Stimulated activated naive B cell treated with anti-CD40 and anti-IgM and Interleukin-4, amounts not matched to agents 10 μg/mL and 1 μg/mL and 100 μg/mL, for 72 hours (primary cell): Measurements from ENCODE around the gene DDX42.

Experiments
- ATAC-seq, 2 donors: fragments of 150-1000 bp; cut with Tn5 transposase; replicated peaks; 2 replicates each; pipeline ENCODE4 v1.10.0; 2021; ENCODE audit warnings: moderate library complexity in 1 of 2
- DNase-seq: peaks from one replicate; pipeline ENCODE4 v3.0.0; 2021
- H3K27ac Mint-ChIP-seq: one replicate; pipeline ENCODE4 v1.8.0; 2022; ENCODE audit warnings: mild to moderate bottlenecking, mixed read lengths
- H3K27me3 Mint-ChIP-seq, 2 donors: one replicate each; pipeline ENCODE4 v1.8.0; 2022; ENCODE audit warnings: mixed read lengths in 2 of 2
- H3K36me3 Mint-ChIP-seq, 2 donors: one replicate each; pipeline ENCODE4 v1.8.0; 2022; ENCODE audit warnings: mixed read lengths in 2 of 2, mild to moderate bottlenecking in 1 of 2
- H3K4me1 Mint-ChIP-seq, 2 donors: one replicate each; pipeline ENCODE4 v1.8.0; 2022; ENCODE audit warnings: mixed read lengths in 2 of 2, mild to moderate bottlenecking in 1 of 2
- H3K4me3 Mint-ChIP-seq, 2 donors: one replicate each; pipeline ENCODE4 v1.8.0; 2022; ENCODE audit warnings: mild to moderate bottlenecking in 2 of 2, mixed read lengths in 2 of 2, moderate library complexity in 1 of 2
- H3K9me3 Mint-ChIP-seq, 2 donors: one replicate each; pipeline ENCODE4 v1.8.0; 2022; ENCODE audit warnings: mixed read lengths in 2 of 2, mild to moderate bottlenecking in 1 of 2

Gene DDX42

GRCh38 chr17:63766754-63767153 is 7.2 kb upstream of the DDX42 start:
- Mint-ChIP-seq H3K9me3 (no peaks in the 10 kb centered on the region), H3K27ac (no peak overlapping the region), H3K36me3 (peaks cover 10 to 35% of the 10 kb centered on the region in 2 donors), H3K4me3 (no peak overlapping the region), H3K4me1 (peaks cover 16 to 42% of the 10 kb centered on the region in 2 donors), H3K27me3 (no peaks in the 10 kb centered on the region)
- DNase-seq (no peak), ATAC-seq (no peak)

- ATAC-seq (no peak), DNase-seq (no peak)
- no peak overlapping the region for H3K4me3 Mint-ChIP-seq
- peaks cover 14 to 34% of the 10 kb centered on the region in 2 donors for H3K36me3 Mint-ChIP-seq
- H3K9me3 Mint-ChIP-seq, result no peaks in the 10 kb centered on the region
- peaks cover 14 to 46% of the 10 kb centered on the region in 2 donors for H3K4me1 Mint-ChIP-seq
- no peaks in the 10 kb centered on the region for H3K27me3 Mint-ChIP-seq
- H3K27ac Mint-ChIP-seq, result peak overlapping the region; percentile 31
Observed at GRCh38 chr17:63768433-63768832, 5.5 kb upstream of the DDX42 start.

GRCh38 chr17:63772801-63773271 is 1.1 kb upstream of the DDX42 start:
- peak overlapping the region; percentile 100 for H3K27ac Mint-ChIP-seq
- no peaks in the 10 kb centered on the region for H3K9me3 Mint-ChIP-seq
- ATAC-seq (no peak), DNase-seq (no peak)
- H3K27me3 Mint-ChIP-seq, result no peaks in the 10 kb centered on the region
- H3K36me3 Mint-ChIP-seq, result peaks cover 15 to 23% of the 10 kb centered on the region in 2 donors
- H3K4me1 Mint-ChIP-seq, result peaks cover 24 to 58% of the 10 kb centered on the region in 2 donors
- peak overlapping the region; percentile 94 to 96 for H3K4me3 Mint-ChIP-seq

GRCh38 chr17:63773272-63774140 is 464 bp upstream of the DDX42 start, which contains the start of gene CCDC47:
Gene CCDC47 (minus strand): TSS chr17:63773597. CDS start chr17:63766175, 7,422 bp downstream.
- Mint-ChIP-seq H3K27ac (peak within 1 kb of the TSS; percentile 100), H3K27me3 (no peaks in the 10 kb centered on the region), H3K4me3 (peak within 1 kb of the TSS; percentile 94 to 96), H3K9me3 (no peaks in the 10 kb centered on the region), H3K4me1 (peaks cover 27 to 60% of the 10 kb centered on the region in 2 donors), H3K36me3 (peaks cover 20 to 22% of the 10 kb centered on the region in 2 donors)
- ATAC-seq, result peak; percentile 88 to 89
- DNase-seq, result peak; percentile 100

GRCh38 chr17:63774969-63775265 is 947 bp downstream of the DDX42 start:
- DNase-seq (no peak), ATAC-seq (no peak)
- peaks cover 25% of the 10 kb centered on the region in 2 donors for H3K36me3 Mint-ChIP-seq
- H3K4me1 Mint-ChIP-seq, result peaks cover 31 to 62% of the 10 kb centered on the region in 2 donors
- H3K27ac Mint-ChIP-seq, result peak overlapping the region; percentile 100
- no peaks in the 10 kb centered on the region for H3K9me3 Mint-ChIP-seq
- H3K27me3 Mint-ChIP-seq, result no peaks in the 10 kb centered on the region
- peak overlapping the region; percentile 94 to 96 for H3K4me3 Mint-ChIP-seq

GRCh38 chr17:63775420-63775819 is 1.4 kb downstream of the DDX42 start:
- peaks cover 29 to 62% of the 10 kb centered on the region in 2 donors for H3K4me1 Mint-ChIP-seq
- peak overlapping the region; percentile 100 for H3K27ac Mint-ChIP-seq
- no peak for DNase-seq
- peaks cover 23 to 25% of the 10 kb centered on the region in 2 donors for H3K36me3 Mint-ChIP-seq
- no peaks in the 10 kb centered on the region for H3K27me3 Mint-ChIP-seq
- H3K4me3 Mint-ChIP-seq, result peak overlapping the region; percentile 94 to 96
- no peaks in the 10 kb centered on the region for H3K9me3 Mint-ChIP-seq
- no peak for ATAC-seq

- no peak overlapping the region for H3K27ac Mint-ChIP-seq
- peaks cover 35 to 68% of the 10 kb centered on the region in 2 donors for H3K4me1 Mint-ChIP-seq
- no peaks in the 10 kb centered on the region for H3K9me3 Mint-ChIP-seq
- H3K36me3 Mint-ChIP-seq, result peaks cover 30 to 32% of the 10 kb centered on the region in 2 donors
- ATAC-seq (no peak), DNase-seq (no peak)
- H3K4me3 Mint-ChIP-seq, result no peak overlapping the region
- no peaks in the 10 kb centered on the region for H3K27me3 Mint-ChIP-seq
Observed at GRCh38 chr17:63780507-63780906, 6.5 kb downstream of the DDX42 start.

GRCh38 chr17:63780928-63781327 is 7.0 kb downstream of the DDX42 start:
- H3K27ac Mint-ChIP-seq, result no peak overlapping the region
- no peak for ATAC-seq
- H3K36me3 Mint-ChIP-seq, result peaks cover 29 to 32% of the 10 kb centered on the region in 2 donors
- no peaks in the 10 kb centered on the region for H3K9me3 Mint-ChIP-seq
- peaks cover 34 to 64% of the 10 kb centered on the region in 2 donors for H3K4me1 Mint-ChIP-seq
- H3K4me3 Mint-ChIP-seq, result no peak overlapping the region
- H3K27me3 Mint-ChIP-seq, result no peaks in the 10 kb centered on the region
- DNase-seq, result no peak

GRCh38 chr17:63783522-63783921 is 9.6 kb downstream of the DDX42 start:
- Mint-ChIP-seq H3K27ac (no peak overlapping the region), H3K36me3 (peaks cover 22 to 28% of the 10 kb centered on the region in 2 donors), H3K9me3 (no peaks in the 10 kb centered on the region), H3K27me3 (no peaks in the 10 kb centered on the region), H3K4me1 (peaks cover 22 to 45% of the 10 kb centered on the region in 2 donors), H3K4me3 (no peak overlapping the region)
- no peak for DNase-seq
- no peak for ATAC-seq

GRCh38 chr17:63785556-63785955 is 11.6 kb downstream of the DDX42 start:
- H3K4me3 Mint-ChIP-seq, result no peak overlapping the region
- H3K4me1 Mint-ChIP-seq, result peaks cover 18 to 31% of the 10 kb centered on the region in 2 donors
- no peaks in the 10 kb centered on the region for H3K9me3 Mint-ChIP-seq
- no peak for ATAC-seq
- H3K36me3 Mint-ChIP-seq, result peaks cover 21 to 22% of the 10 kb centered on the region in 2 donors
- H3K27ac Mint-ChIP-seq, result no peak overlapping the region
- H3K27me3 Mint-ChIP-seq, result no peaks in the 10 kb centered on the region
- DNase-seq, result no peak

- Mint-ChIP-seq H3K9me3 (no peaks in the 10 kb centered on the region), H3K4me3 (no peak overlapping the region), H3K4me1 (peaks cover 14 to 25% of the 10 kb centered on the region in 2 donors), H3K27ac (no peak overlapping the region), H3K36me3 (peaks cover 21 to 22% of the 10 kb centered on the region in 2 donors), H3K27me3 (no peaks in the 10 kb centered on the region)
- no peak for DNase-seq
- no peak for ATAC-seq
Observed at GRCh38 chr17:63786117-63786516, 12.1 kb downstream of the DDX42 start.

- Mint-ChIP-seq H3K36me3 (peaks cover 16 to 22% of the 10 kb centered on the region in 2 donors), H3K4me3 (no peak overlapping the region), H3K4me1 (peaks cover 11 to 17% of the 10 kb centered on the region in 2 donors), H3K27me3 (no peaks in the 10 kb centered on the region), H3K27ac (no peak overlapping the region), H3K9me3 (no peaks in the 10 kb centered on the region)
- ATAC-seq, result no peak
- DNase-seq, result no peak
Observed at GRCh38 chr17:63786971-63787711, 13.2 kb downstream of the DDX42 start.

- Mint-ChIP-seq H3K4me1 (no peaks in the 10 kb centered on the region), H3K36me3 (peaks cover 18 to 23% of the 10 kb centered on the region in 2 donors)
- ATAC-seq, result no peak
Observed at GRCh38 chr17:63790057-63790456, 16.1 kb downstream of the DDX42 start.

GRCh38 chr17:63792055-63792729 is 18.2 kb downstream of the DDX42 start:
- Mint-ChIP-seq H3K4me3 (no peak overlapping the region), H3K36me3 (peaks cover 18 to 27% of the 10 kb centered on the region in 2 donors), H3K27ac (no peak overlapping the region), H3K27me3 (no peaks in the 10 kb centered on the region), H3K4me1 (no peaks in the 10 kb centered on the region), H3K9me3 (no peaks in the 10 kb centered on the region)
- DNase-seq (no peak), ATAC-seq (no peak)

More at GRCh38 chr17:63790057-63790456, 16.1 kb downstream of the DDX42 start:
- Mint-ChIP-seq H3K9me3 (no peaks in the 10 kb centered on the region), H3K27ac (no peak overlapping the region), H3K27me3 (no peaks in the 10 kb centered on the region), H3K4me3 (no peak overlapping the region)
- DNase-seq, result no peak
